Natural killer cell (primary cell): Measurements from ENCODE around the gene STUB1. TPM values are rescaled to one million over a fixed set of nuclear protein-coding genes. Genes with fewer than 3 reads are reported as not detected.

ENCODE experiments used
- ATAC-seq, 3 donors: fragments of 150-1000 bp in 2 of 3; fragments of 200-7000 bp in 1 of 3; cut with Tn5 transposase; 1 replicate in 1 of 3; 2 replicates in 2 of 3; pipeline ENCODE4 v1.10.0; 2021; ENCODE audit warnings: mild to moderate bottlenecking in 2 of 3, moderate library complexity in 2 of 3
- DNase-seq, 2 donors: peaks; one replicate each; pipeline versions ENCODE4 v3.0.0 to v3.0.0-alpha.2; 2013 to 2021; ENCODE audit warnings: mixed read lengths in 1 of 2
- H3K27ac ChIP-seq: one replicate; pipeline ENCODE4 v1.5.1; 2013; ENCODE audit warnings: mild to moderate bottlenecking, low read length
- H3K27me3 ChIP-seq: one replicate; pipeline ENCODE4 v1.6.1; 2013; ENCODE audit warnings: low read length; ENCODE audit not compliant: control insufficient read depth, insufficient read depth
- H3K36me3 ChIP-seq: one replicate; pipeline ENCODE4 v1.6.1; 2013; ENCODE audit warnings: low read length; ENCODE audit not compliant: control insufficient read depth, insufficient read depth
- H3K4me1 ChIP-seq: one replicate; pipeline ENCODE4 v1.6.1; 2013; ENCODE audit warnings: low read length; ENCODE audit not compliant: control insufficient read depth, insufficient read depth
- H3K4me3 ChIP-seq: one replicate; pipeline ENCODE4 v1.5.1; 2013; ENCODE audit warnings: low read length
- H3K9me3 ChIP-seq: one replicate; pipeline ENCODE4 v1.6.1; 2013; ENCODE audit warnings: low read length; ENCODE audit not compliant: control insufficient read depth, insufficient read depth
- H3K27ac Mint-ChIP-seq, 2 donors: one replicate each; pipeline ENCODE4 v1.8.0; 2022; ENCODE audit warnings: mild to moderate bottlenecking in 2 of 2, mixed read lengths in 2 of 2, moderate library complexity in 1 of 2
- H3K27me3 Mint-ChIP-seq, 2 donors: one replicate each; pipeline ENCODE4 v1.8.0; 2022; ENCODE audit warnings: low read depth in 2 of 2, mixed read lengths in 2 of 2
- H3K36me3 Mint-ChIP-seq: one replicate; pipeline ENCODE4 v1.8.0; 2022; ENCODE audit warnings: mixed read lengths
- H3K4me1 Mint-ChIP-seq, 2 donors: one replicate each; pipeline ENCODE4 v1.8.0; 2022; ENCODE audit warnings: mixed read lengths in 2 of 2
- H3K4me3 Mint-ChIP-seq: one replicate; pipeline ENCODE4 v1.8.0; 2022; ENCODE audit warnings: mild to moderate bottlenecking, moderate library complexity, mixed read lengths
- H3K9me3 Mint-ChIP-seq, 2 donors: one replicate each; pipeline ENCODE4 v1.8.0; 2022; ENCODE audit warnings: mixed read lengths in 2 of 2
- CTCF ChIP-seq: fragments of 200-600 bp; IDR thresholded peaks from one replicate; pipeline ENCODE4 v1.8.0; 2022; ENCODE audit warnings: antibody characterized with exemption
- WGBS: methylation state at CpG from one replicate; pipeline ENCODE4 v1.1.7; 2013; ENCODE audit warnings: missing lambda C conversion rate; ENCODE audit not compliant: insufficient coverage; 5-methylcytosine and 5-hydroxymethylcytosine counted together
- intact Hi-C: fragments of 100-400 bp; cut with micrococcal nuclease; formaldehyde crosslinking; loops from one replicate; pipeline ENCODE4 v1.14.2; 2022
- total RNA-seq, 4 donors: library from RNA; stranded (reverse); fragments of 120-200 nt in 1 of 4; gene quantifications; one replicate each; pipeline versions ENCODE4 v1.2.3 to v1.2.4, GENCODE V29; 2013 to 2022

STUB1 gene
- total RNA-seq, 3 donors from 2014 or later (not counting 1 experiment from before 2014, with no cell fraction given) = 89.5 to 95.4 (median 93.5) TPM

GRCh38 chr16:674968-675883 is 5.0 kb upstream of the STUB1 start, which contains the start of gene RHBDL1:
Gene RHBDL1, plus strand, starts transcription at chr16:675671. Its CDS starts 120 bp downstream, at chr16:675791.
- Histone ChIP-seq H3K27me3 (peaks cover 3% of the 10 kb centered on the region), H3K36me3 (peaks cover 24% of the 10 kb centered on the region), H3K9me3 (no peaks in the 10 kb centered on the region), H3K4me3 (no peak within 1 kb of the TSS), H3K27ac (no peak within 1 kb of the TSS), H3K4me1 (peaks cover 29% of the 10 kb centered on the region)
- no peaks in the 10 kb centered on the region for H3K9me3 Mint-ChIP-seq
- intact Hi-C loops = no loop called here
- no peak within 1 kb of the TSS for H3K27ac Mint-ChIP-seq
- peaks cover 0 to 14% of the 10 kb centered on the region in 2 donors for H3K4me1 Mint-ChIP-seq
- no peaks in the 10 kb centered on the region for H3K27me3 Mint-ChIP-seq
- H3K4me3 Mint-ChIP-seq = peak within 1 kb of the TSS; percentile 25
- ATAC-seq (no peak), DNase-seq (peak in 1 of 2 donors; percentile 38)
- no peak for TF ChIP-seq CTCF
- no peaks in the 10 kb centered on the region for H3K36me3 Mint-ChIP-seq
- WGBS = 9% methylated on average over 73 of the region's 73 CpGs

DNA sequence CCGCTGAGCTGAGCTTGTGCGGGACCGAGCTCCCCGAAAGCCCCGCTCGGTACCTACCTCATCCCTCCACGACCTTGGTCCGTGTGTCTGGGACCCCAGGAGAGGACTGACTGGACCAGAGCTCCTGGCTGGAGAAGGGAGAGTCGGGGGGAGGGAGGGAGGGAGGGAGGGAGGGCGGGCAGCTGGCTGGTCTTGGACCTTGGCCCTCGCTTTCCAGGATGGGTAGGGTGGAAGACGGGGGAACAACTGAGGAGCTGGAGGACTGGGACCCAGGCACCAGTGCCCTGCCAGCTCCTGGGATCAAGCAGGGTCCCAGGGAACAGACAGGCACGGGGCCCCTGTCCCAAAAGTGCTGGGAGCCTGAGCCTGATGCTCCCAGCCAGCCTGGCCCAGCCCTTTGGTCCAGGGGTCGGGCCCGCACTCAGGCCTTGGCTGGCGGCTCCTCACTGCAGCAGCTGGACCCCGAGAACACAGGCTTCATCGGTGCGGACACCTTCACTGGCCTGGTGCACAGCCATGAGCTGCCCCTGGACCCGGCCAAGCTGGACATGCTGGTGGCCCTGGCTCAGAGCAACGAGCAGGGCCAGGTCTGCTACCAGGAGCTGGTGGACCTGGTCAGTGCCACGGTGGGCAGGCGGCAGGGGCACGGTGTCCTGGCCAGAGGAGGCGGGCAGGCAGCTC is 4.2 kb upstream of the STUB1 start:
- Histone ChIP-seq H3K4me1 (peaks cover 34% of the 10 kb centered on the region), H3K4me3 (no peak overlapping the region), H3K9me3 (no peaks in the 10 kb centered on the region), H3K36me3 (peaks cover 18% of the 10 kb centered on the region), H3K27me3 (peaks cover 3% of the 10 kb centered on the region), H3K27ac (no peak overlapping the region)
- Mint-ChIP-seq H3K9me3 (no peaks in the 10 kb centered on the region), H3K27me3 (no peaks in the 10 kb centered on the region), H3K4me1 (peaks cover 0 to 17% of the 10 kb centered on the region in 2 donors), H3K4me3 (no peak overlapping the region), H3K36me3 (no peaks in the 10 kb centered on the region), H3K27ac (no peak overlapping the region)
- 76% methylated on average over 20 of the region's 25 CpGs for WGBS
- intact Hi-C loops = no loop called here
- ATAC-seq (no peak), DNase-seq (no peak)
- no peak for TF ChIP-seq CTCF

DNA sequence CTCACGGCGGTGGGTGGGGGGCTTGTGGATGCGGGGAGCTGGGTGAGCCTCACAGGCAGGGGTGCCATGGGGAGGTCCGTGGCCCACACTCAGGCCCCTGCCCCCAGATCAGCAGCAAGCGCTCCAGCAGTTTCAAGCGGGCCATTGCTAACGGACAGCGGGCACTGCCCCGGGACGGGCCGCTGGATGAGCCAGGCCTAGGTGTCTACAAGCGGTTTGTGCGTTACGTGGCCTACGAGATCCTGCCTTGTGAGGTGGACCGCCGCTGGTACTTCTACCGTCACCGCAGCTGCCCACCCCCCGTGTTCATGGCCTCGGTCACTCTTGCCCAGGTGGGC is 3.7 kb upstream of the STUB1 start:
- DNase-seq (no peak), ATAC-seq (no peak)
- no peak overlapping the region for H3K27ac Mint-ChIP-seq
- peaks cover 0 to 21% of the 10 kb centered on the region in 2 donors for H3K4me1 Mint-ChIP-seq
- no peaks in the 10 kb centered on the region for H3K27me3 Mint-ChIP-seq
- no peak overlapping the region for H3K4me3 Mint-ChIP-seq
- Histone ChIP-seq H3K27ac (no peak overlapping the region), H3K27me3 (peaks cover 3% of the 10 kb centered on the region), H3K4me3 (no peak overlapping the region), H3K9me3 (no peaks in the 10 kb centered on the region), H3K4me1 (peaks cover 39% of the 10 kb centered on the region), H3K36me3 (peaks cover 18% of the 10 kb centered on the region)
- H3K9me3 Mint-ChIP-seq = no peaks in the 10 kb centered on the region
- TF ChIP-seq CTCF = no peak
- intact Hi-C loops = no loop called here
- 95% methylated on average over 21 of the region's 21 CpGs for WGBS
- no peaks in the 10 kb centered on the region for H3K36me3 Mint-ChIP-seq
